ENCODE measurements around the gene GMPR.
"Not testable (repeated sequence)": the region's sequence is repeated elsewhere in the genome, so short reads cannot be mapped to it uniquely, and the experiment has no call there.

Gene GMPR

GRCh38 chr6:16248271-16248853, 10.0 kb downstream of the GMPR start:
- DNase-seq, result no peak

GRCh38 chr6:16249971-16250370, 11.6 kb downstream of the GMPR start:
- DNase-seq, result no peak

- no peak for DNase-seq
Observed at GRCh38 chr6:16251706-16252105, 13.3 kb downstream of the GMPR start.

GRCh38 chr6:16252686-16253299, 14.4 kb downstream of the GMPR start:
- no peak for DNase-seq

GRCh38 chr6:16253399-16254144, 15.2 kb downstream of the GMPR start:
- no peak for DNase-seq

GRCh38 chr6:16254535-16254934, 16.1 kb downstream of the GMPR start:
- no peak for DNase-seq

- no peak for DNase-seq
Observed at GRCh38 chr6:16256781-16257180, 18.4 kb downstream of the GMPR start.

GRCh38 chr6:16257999-16258708, 19.8 kb downstream of the GMPR start:
- DNase-seq, result no peak

- DNase-seq, result no peak
Observed at GRCh38 chr6:16258709-16259075, 20.3 kb downstream of the GMPR start.

- DNase-seq, result not testable (repeated sequence)
Observed at GRCh38 chr6:16259604-16260003, 21.2 kb downstream of the GMPR start.

GRCh38 chr6:16260602-16261001, 22.2 kb downstream of the GMPR start:
- DNase-seq, result not testable (repeated sequence)

- not testable (repeated sequence) for DNase-seq
Observed at GRCh38 chr6:16262773-16263172, 24.4 kb downstream of the GMPR start.

- not testable (repeated sequence) for DNase-seq
Observed at GRCh38 chr6:16263464-16264099, 25.2 kb downstream of the GMPR start.

GRCh38 chr6:16264785-16265184, 26.4 kb downstream of the GMPR start:
- no peak for DNase-seq

- no peak for DNase-seq
Observed at GRCh38 chr6:16265351-16266341, 27.3 kb downstream of the GMPR start.

- no peak for DNase-seq
Observed at GRCh38 chr6:16267428-16268263, 29.3 kb downstream of the GMPR start.

- not testable (repeated sequence) for DNase-seq
Observed at GRCh38 chr6:16269442-16270070, 31.2 kb downstream of the GMPR start.

GRCh38 chr6:16270178-16270794, 31.9 kb downstream of the GMPR start:
- no peak for DNase-seq

GRCh38 chr6:16271428-16271827, 33.0 kb downstream of the GMPR start:
- DNase-seq, result no peak

GRCh38 chr6:16272201-16272600, 33.8 kb downstream of the GMPR start:
- no peak for DNase-seq

All from fibroblast of skin of scalp (primary cell).